Naive thymus-derived CD8-positive, alpha-beta T cell (primary cell): ENCODE measurements around the gene CACNA1C. TPM values are rescaled to one million over a fixed set of nuclear protein-coding genes. Genes with fewer than 3 reads are reported as not detected.

Experiments
- ATAC-seq, 2 donors: fragments of 150-1000 bp; cut with Tn5 transposase in 1 of 2; sonication (Bioruptor Pico), chemical (Tn5 transposase) in 1 of 2; 1 replicate in 1 of 2; 2 replicates in 1 of 2; pipeline ENCODE4 v1.10.0; 2021; ENCODE audit warnings: mild to moderate bottlenecking in 2 of 2, moderate library complexity in 2 of 2
- POLR2A ChIA-PET: fragments of 350-600 bp; sonication (Branson Sonifier 250); formaldehyde crosslinking; loops from one replicate; lab custom pipeline; 2021; ENCODE audit warnings: antibody characterized with exemption; lab: Charles Lee
- DNase-seq, 10 donors: peaks; one replicate each; pipeline versions ENCODE4 v3.0.0 to v3.0.0-alpha.2; 2020 to 2022
- H3K27ac Mint-ChIP-seq, 10 donors: one replicate each; pipeline ENCODE4 v1.8.0; 2020 to 2022; ENCODE audit warnings: mild to moderate bottlenecking in 10 of 10, mixed read lengths in 10 of 10, moderate library complexity in 4 of 10, inconsistent platforms in 1 of 10
- H3K27me3 Mint-ChIP-seq, 5 donors: one replicate each; pipeline ENCODE4 v1.8.0; 2021 to 2022; ENCODE audit warnings: mixed read lengths in 5 of 5
- H3K36me3 Mint-ChIP-seq, 3 donors: one replicate each; pipeline ENCODE4 v1.8.0; 2020 to 2022; ENCODE audit warnings: mixed read lengths in 3 of 3, mild to moderate bottlenecking in 2 of 3, inconsistent platforms in 1 of 3
- H3K4me1 Mint-ChIP-seq, 4 donors: one replicate each; pipeline ENCODE4 v1.8.0; 2021 to 2022; ENCODE audit warnings: mixed read lengths in 4 of 4
- H3K4me3 Mint-ChIP-seq, 10 donors: one replicate each; pipeline ENCODE4 v1.8.0; 2020 to 2022; ENCODE audit warnings: mild to moderate bottlenecking in 10 of 10, mixed read lengths in 10 of 10, moderate library complexity in 6 of 10, inconsistent platforms in 1 of 10
- H3K9me3 Mint-ChIP-seq, 9 donors: one replicate each; pipeline ENCODE4 v1.8.0; 2020 to 2022; ENCODE audit warnings: mixed read lengths in 9 of 9, mild to moderate bottlenecking in 3 of 9, inconsistent platforms in 1 of 9, moderate library complexity in 1 of 9
- polyA plus RNA-seq, 3 donors: library from polyadenylated mRNA; unstranded; fragments of 300-500 nt; fragmentation: Illumina TruSeq; gene quantifications; one replicate each; pipeline ENCODE4 v1.2.3, GENCODE V29; 2021
- total RNA-seq, 8 experiments: library from RNA in 2 of 8; stranded (reverse) in 2 of 8; gene quantifications; one replicate each; pipeline ENCODE4 v1.2.3 and lab custom pipeline; 2021 to 2026

Gene CACNA1C
- total and polyA plus RNA-seq, 5 experiments from 2014 or later, result 0.05 to 0.21 (median 0.16) TPM

DNA sequence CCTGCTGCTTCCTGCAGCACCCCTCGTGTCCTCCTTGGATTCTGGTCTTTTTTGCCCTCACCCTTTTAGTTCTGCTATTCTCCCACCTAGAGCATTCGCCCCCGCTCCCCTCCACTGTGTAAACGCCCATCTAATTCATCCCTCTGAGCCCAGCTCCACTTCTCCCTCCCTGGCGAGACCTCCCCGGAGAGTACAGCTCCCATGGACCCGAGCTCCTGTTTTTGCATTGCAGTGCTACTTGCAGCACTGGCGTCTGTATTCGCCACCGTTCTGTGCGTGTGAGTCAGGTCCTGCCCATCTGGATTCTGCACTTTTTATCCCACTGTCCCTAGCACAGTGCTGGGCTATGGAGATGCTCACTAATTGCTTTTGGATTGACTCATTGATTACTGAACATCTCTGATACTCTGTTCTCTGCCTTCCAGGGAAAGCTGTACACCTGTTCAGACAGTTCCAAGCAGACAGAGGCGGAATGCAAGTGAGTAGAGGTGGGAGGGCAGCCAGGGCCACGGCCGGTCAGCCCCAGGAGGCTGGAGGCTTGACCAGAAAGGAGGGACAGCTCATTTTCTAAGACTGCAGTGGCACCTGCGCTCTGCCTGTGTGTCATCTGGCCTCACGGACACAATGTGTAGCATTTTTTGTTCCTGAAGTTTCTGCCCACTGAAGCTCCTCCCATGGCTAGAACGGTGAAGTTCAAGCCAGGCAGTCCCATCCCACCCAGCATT is 553.6 kb downstream of the CACNA1C start:
- POLR2A ChIA-PET, result no interaction called here
- H3K4me3 Mint-ChIP-seq, result no peak overlapping the region

DNA sequence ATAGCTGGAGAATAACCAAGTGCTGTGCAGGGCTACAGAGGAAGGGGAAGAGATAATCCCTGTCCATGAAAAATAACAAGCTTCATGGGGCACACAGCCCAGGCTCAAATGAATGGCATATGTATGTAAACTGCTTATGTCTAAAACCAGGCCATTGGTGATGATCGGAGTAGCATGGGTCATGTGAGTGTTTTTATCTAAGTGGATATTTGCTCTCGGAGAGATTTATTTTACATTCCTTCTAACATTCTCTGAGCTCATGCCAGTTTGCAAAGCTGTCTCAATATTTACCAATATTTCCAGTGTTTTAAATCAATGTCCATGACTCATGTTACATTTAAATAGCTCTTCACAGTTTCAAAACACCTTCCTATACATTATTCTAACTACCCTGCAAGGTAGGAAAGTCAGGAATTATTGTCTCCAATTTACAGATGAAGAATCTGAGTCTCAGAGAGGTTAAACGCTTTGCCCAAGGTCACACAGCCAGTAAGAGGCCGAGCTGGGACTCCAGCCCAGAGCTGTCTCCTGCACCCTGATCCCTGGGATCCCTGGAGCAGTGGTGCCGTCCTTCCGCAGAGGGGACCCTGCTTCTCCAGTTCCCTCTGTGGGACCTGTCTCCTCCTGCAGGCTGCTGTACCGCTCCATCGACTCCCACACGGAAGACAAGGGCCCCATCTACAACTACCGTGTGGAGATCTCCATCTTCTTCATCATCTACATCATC is 555.3 kb downstream of the CACNA1C start:
- POLR2A ChIA-PET, result no interaction called here
- peaks cover 6 to 27% (median 18%) of the 10 kb centered on the region in 5 donors for H3K27me3 Mint-ChIP-seq
- DNase-seq, result no peak

More for the DNA sequence above, 553.6 kb downstream of the CACNA1C start:
- H3K4me1 Mint-ChIP-seq, result peaks cover 0 to 11% (median 1%) of the 10 kb centered on the region in 4 donors
- no peaks in the 10 kb centered on the region for H3K36me3 Mint-ChIP-seq
- peaks cover 6 to 27% (median 18%) of the 10 kb centered on the region in 5 donors for H3K27me3 Mint-ChIP-seq
- ATAC-seq (no peak), DNase-seq (no peak)
- H3K27ac Mint-ChIP-seq, result peak overlapping the region in 1 of 10 donors; percentile 6
- no peaks in the 10 kb centered on the region for H3K9me3 Mint-ChIP-seq

DNA sequence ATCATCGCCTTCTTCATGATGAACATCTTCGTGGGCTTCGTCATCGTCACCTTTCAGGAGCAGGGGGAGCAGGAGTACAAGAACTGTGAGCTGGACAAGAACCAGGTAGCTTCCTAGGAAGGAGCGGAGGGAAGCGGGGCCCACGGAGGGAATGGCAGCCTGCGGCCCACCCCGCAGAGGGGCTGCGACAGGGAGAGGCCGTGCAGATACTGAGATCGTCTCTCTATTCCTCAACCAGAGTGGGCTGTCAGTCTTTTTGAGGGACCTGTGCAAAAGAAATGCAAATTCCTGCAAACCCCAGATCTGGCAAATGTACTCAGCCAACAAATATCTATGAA is 555.8 kb downstream of the CACNA1C start:
- H3K4me1 Mint-ChIP-seq, result peaks cover 0 to 11% (median 1%) of the 10 kb centered on the region in 4 donors
- no peak overlapping the region for H3K4me3 Mint-ChIP-seq
- no peak overlapping the region for H3K27ac Mint-ChIP-seq
- ATAC-seq, result no peak
- H3K9me3 Mint-ChIP-seq, result no peaks in the 10 kb centered on the region
- no peaks in the 10 kb centered on the region for H3K36me3 Mint-ChIP-seq
- DNase-seq, result no peak
- peaks cover 6 to 27% (median 18%) of the 10 kb centered on the region in 5 donors for H3K27me3 Mint-ChIP-seq
- POLR2A ChIA-PET, result no interaction called here

More for the DNA sequence above, 555.3 kb downstream of the CACNA1C start:
- no peak for ATAC-seq
- Mint-ChIP-seq H3K36me3 (no peaks in the 10 kb centered on the region), H3K27ac (no peak overlapping the region), H3K4me1 (peaks cover 0 to 11% (median 1%) of the 10 kb centered on the region in 4 donors), H3K9me3 (no peaks in the 10 kb centered on the region), H3K4me3 (no peak overlapping the region)

- no peak for ATAC-seq
- H3K36me3 Mint-ChIP-seq, result no peaks in the 10 kb centered on the region
Measured at GRCh38 chr12:2609020-2609419, 556.2 kb downstream of the CACNA1C start.

GRCh38 chr12:2610358-2610757 is 557.6 kb downstream of the CACNA1C start:
- H3K9me3 Mint-ChIP-seq, result no peaks in the 10 kb centered on the region
- DNase-seq (no peak), ATAC-seq (no peak)
- H3K4me1 Mint-ChIP-seq, result peaks cover 0 to 11% (median under 1%) of the 10 kb centered on the region in 4 donors
- no peaks in the 10 kb centered on the region for H3K36me3 Mint-ChIP-seq
- no peak overlapping the region for H3K4me3 Mint-ChIP-seq
- no peak overlapping the region for H3K27ac Mint-ChIP-seq
- POLR2A ChIA-PET, result no interaction called here
- H3K27me3 Mint-ChIP-seq, result peaks cover 6 to 30% (median 18%) of the 10 kb centered on the region in 5 donors

More at GRCh38 chr12:2609020-2609419, 556.2 kb downstream of the CACNA1C start:
- H3K27me3 Mint-ChIP-seq, result peaks cover 6 to 27% (median 18%) of the 10 kb centered on the region in 5 donors
- no peaks in the 10 kb centered on the region for H3K9me3 Mint-ChIP-seq
- no peak overlapping the region for H3K27ac Mint-ChIP-seq
- DNase-seq, result no peak
- no peak overlapping the region for H3K4me3 Mint-ChIP-seq
- POLR2A ChIA-PET, result no interaction called here
- H3K4me1 Mint-ChIP-seq, result peaks cover 0 to 11% (median under 1%) of the 10 kb centered on the region in 4 donors

GRCh38 chr12:2613326-2614073 is 560.7 kb downstream of the CACNA1C start:
- DNase-seq (no peak), ATAC-seq (no peak)

GRCh38 chr12:2614341-2614740 is 561.6 kb downstream of the CACNA1C start:
- no peaks in the 10 kb centered on the region for H3K9me3 Mint-ChIP-seq
- H3K4me3 Mint-ChIP-seq, result no peak overlapping the region
- no peaks in the 10 kb centered on the region for H3K36me3 Mint-ChIP-seq
- peaks cover 0 to under 1% (median 0%) of the 10 kb centered on the region in 4 donors for H3K4me1 Mint-ChIP-seq
- ATAC-seq (no peak), DNase-seq (no peak)
- POLR2A ChIA-PET, result no interaction called here
- no peak overlapping the region for H3K27ac Mint-ChIP-seq
- H3K27me3 Mint-ChIP-seq, result peaks cover 0 to 24% (median 11%) of the 10 kb centered on the region in 5 donors

More at GRCh38 chr12:2613326-2614073, 560.7 kb downstream of the CACNA1C start:
- H3K27ac Mint-ChIP-seq, result no peak overlapping the region
- no peaks in the 10 kb centered on the region for H3K36me3 Mint-ChIP-seq
- H3K9me3 Mint-ChIP-seq, result no peaks in the 10 kb centered on the region
- H3K4me1 Mint-ChIP-seq, result peaks cover 0 to 9% (median under 1%) of the 10 kb centered on the region in 4 donors
- POLR2A ChIA-PET, result no interaction called here
- H3K27me3 Mint-ChIP-seq, result peaks cover 4 to 32% (median 17%) of the 10 kb centered on the region in 5 donors
- H3K4me3 Mint-ChIP-seq, result no peak overlapping the region

GRCh38 chr12:2615665-2616402 is 563.0 kb downstream of the CACNA1C start:
- no peak for ATAC-seq
- Mint-ChIP-seq H3K9me3 (no peaks in the 10 kb centered on the region), H3K36me3 (no peaks in the 10 kb centered on the region)

GRCh38 chr12:2616763-2617162 is 564.0 kb downstream of the CACNA1C start:
- H3K4me1 Mint-ChIP-seq, result peaks cover 0 to 2% (median 0%) of the 10 kb centered on the region in 4 donors
- ATAC-seq (no peak), DNase-seq (no peak)

More at GRCh38 chr12:2615665-2616402, 563.0 kb downstream of the CACNA1C start:
- Mint-ChIP-seq H3K27ac (no peak overlapping the region), H3K27me3 (peaks cover 0 to 18% (median 2%) of the 10 kb centered on the region in 5 donors), H3K4me1 (no peaks in the 10 kb centered on the region), H3K4me3 (no peak overlapping the region)
- POLR2A ChIA-PET, result no interaction called here
- DNase-seq, result no peak

DNA sequence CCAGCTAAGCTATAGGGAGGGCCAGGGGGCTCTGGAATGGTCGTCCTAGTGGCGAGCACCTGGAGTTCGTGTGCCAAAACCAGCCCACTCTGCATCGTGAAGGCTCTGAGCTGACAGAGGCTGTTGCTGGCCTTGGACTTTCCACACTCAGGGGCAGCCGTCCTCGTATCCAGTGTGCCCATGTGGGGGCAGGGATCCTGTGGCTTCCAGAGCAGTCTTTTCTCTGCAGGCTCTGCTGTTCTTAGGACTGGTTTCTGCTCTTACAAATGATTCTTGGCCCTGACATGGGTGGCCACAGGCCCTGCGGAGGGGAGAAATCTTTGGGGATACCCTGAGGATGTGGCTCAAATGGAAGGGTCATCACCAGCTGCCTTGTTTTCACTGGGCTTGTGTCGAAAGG is 564.6 kb downstream of the CACNA1C start:
- Mint-ChIP-seq H3K27me3 (peaks cover 1 to 31% (median 8%) of the 10 kb centered on the region in 5 donors), H3K4me3 (no peak overlapping the region), H3K36me3 (no peaks in the 10 kb centered on the region), H3K4me1 (peaks cover 0 to 2% (median 0%) of the 10 kb centered on the region in 4 donors), H3K9me3 (no peaks in the 10 kb centered on the region), H3K27ac (peak overlapping the region in 1 of 10 donors; percentile 51)
- DNase-seq, result no peak
- ATAC-seq, result no peak
- POLR2A ChIA-PET, result no interaction called here

More at GRCh38 chr12:2616763-2617162, 564.0 kb downstream of the CACNA1C start:
- H3K27ac Mint-ChIP-seq, result no peak overlapping the region
- POLR2A ChIA-PET, result no interaction called here
- H3K4me3 Mint-ChIP-seq, result no peak overlapping the region
- H3K27me3 Mint-ChIP-seq, result peaks cover 1 to 25% (median 6%) of the 10 kb centered on the region in 5 donors
- H3K36me3 Mint-ChIP-seq, result no peaks in the 10 kb centered on the region
- H3K9me3 Mint-ChIP-seq, result no peaks in the 10 kb centered on the region

- DNase-seq, result no peak
- POLR2A ChIA-PET, result no interaction called here
- Mint-ChIP-seq H3K27me3 (peaks cover 1 to 42% (median 8%) of the 10 kb centered on the region in 5 donors), H3K4me3 (no peak overlapping the region), H3K4me1 (peaks cover 0 to 5% (median 0%) of the 10 kb centered on the region in 4 donors), H3K36me3 (no peaks in the 10 kb centered on the region), H3K9me3 (no peaks in the 10 kb centered on the region), H3K27ac (no peak overlapping the region)
- no peak for ATAC-seq
Measured at GRCh38 chr12:2618291-2618995, 565.7 kb downstream of the CACNA1C start.
